Measurements from ENCODE around the gene CAPN11. TPM values are rescaled to one million over a fixed set of nuclear protein-coding genes. Genes with fewer than 3 reads are reported as not detected.

The CAPN11 gene
- total and polyA plus RNA-seq, 12 donors, result 0.09 to 0.72 (median 0.32) TPM; not detected in 4

GRCh38 chr6:44228031-44228430 lies 69.4 kb downstream of the CAPN11 start:
- H3K4me1 ChIP-seq, result peaks cover 31 to 96% (median 83%) of the 10 kb centered on the region in 9 donors
- H3K4me3 ChIP-seq, result peak overlapping the region in 8 of 10 donors; percentile 23 to 51 (median 49)
- intact Hi-C loops (cut with DNase I), result loop anchor here in 1 of 10 donors (10.0 kb wide), 1 partner anchor 453 kb away; the partner anchor contains the start of gene VEGFA
- H3K36me3 ChIP-seq, result peaks cover 0 to 44% (median 20%) of the 10 kb centered on the region in 9 donors
- 51 to 74% methylated on average over 6 of the region's 6 CpGs for WGBS, 2 donors
- DNase-seq (no peak), ATAC-seq (no peak)
- no peaks in the 10 kb centered on the region for H3K9me3 ChIP-seq
- H3K27ac ChIP-seq, result peak overlapping the region; percentile 88 to 98 (median 94)
- H3K27me3 ChIP-seq, result no peaks in the 10 kb centered on the region
- no peak for TF ChIP-seq CTCF (IDR thresholded peaks at IDR 0.05)

- intact Hi-C loops (cut with DNase I), result loop anchor here in 1 of 10 donors (10.0 kb wide), 1 partner anchor 454 kb away; the partner anchor contains the start of gene VEGFA
- peak in 3 of 8 donors; percentile 4 to 5 (median 4) for ATAC-seq
- no peak for TF ChIP-seq CTCF (IDR thresholded peaks at IDR 0.05)
- Histone ChIP-seq H3K4me1 (peaks cover 35 to 98% (median 86%) of the 10 kb centered on the region in 9 donors), H3K9me3 (no peaks in the 10 kb centered on the region), H3K27me3 (no peaks in the 10 kb centered on the region), H3K27ac (peak overlapping the region; percentile 88 to 98 (median 94)), H3K4me3 (peak overlapping the region in 8 of 10 donors; percentile 13 to 51 (median 49)), H3K36me3 (peaks cover 0 to 48% (median 24%) of the 10 kb centered on the region in 9 donors)
- no peak for DNase-seq
- WGBS, 2 donors, result 51 to 71% methylated on average over 7 of the region's 7 CpGs
Measured at GRCh38 chr6:44228433-44228832, 69.8 kb downstream of the CAPN11 start.

GRCh38 chr6:44228836-44229235 lies 70.2 kb downstream of the CAPN11 start:
- Histone ChIP-seq H3K4me3 (peak overlapping the region in 5 of 10 donors; percentile 13 to 51 (median 23)), H3K36me3 (peaks cover 0 to 49% (median 24%) of the 10 kb centered on the region in 9 donors), H3K9me3 (no peaks in the 10 kb centered on the region), H3K27me3 (no peaks in the 10 kb centered on the region), H3K27ac (peak overlapping the region; percentile 88 to 98 (median 94)), H3K4me1 (peaks cover 39 to 99% (median 87%) of the 10 kb centered on the region in 9 donors)
- 33 to 45% methylated on average over 5 of the region's 5 CpGs for whole genome bisulfite sequencing, 2 donors
- TF ChIP-seq CTCF (IDR thresholded peaks at IDR 0.05), result no peak
- DNase-seq, result no peak
- peak in 1 of 8 donors; percentile 0 for ATAC-seq
- intact Hi-C loops (cut with DNase I), result loop anchor here in 1 of 10 donors (10.0 kb wide), 1 partner anchor 454 kb away; the partner anchor contains the start of gene VEGFA

- intact Hi-C loops (cut with DNase I), result loop anchor here in 5 of 10 donors (5.0 to 10.0 kb wide), 4 partner anchors 57 to 455 kb away; partner anchors contain the start of gene VEGFA (in 1 of the 5)
- Histone ChIP-seq H3K4me1 (peaks cover 38 to 99% (median 84%) of the 10 kb centered on the region in 9 donors), H3K36me3 (peaks cover 0 to 49% (median 24%) of the 10 kb centered on the region in 9 donors), H3K9me3 (no peaks in the 10 kb centered on the region), H3K27ac (peak overlapping the region; percentile 88 to 98 (median 94)), H3K4me3 (peak overlapping the region in 1 of 10 donors; percentile 19), H3K27me3 (no peaks in the 10 kb centered on the region)
- WGBS, 2 donors, result 47 to 51% methylated on average over 11 of the region's 11 CpGs
- TF ChIP-seq CTCF (IDR thresholded peaks at IDR 0.05), result no peak
- peak; percentile 23 to 68 (median 49) for ATAC-seq
- DNase-seq, result peak; percentile 58 to 59
Measured at GRCh38 chr6:44229376-44230033, 70.9 kb downstream of the CAPN11 start.

All from heart right ventricle (tissue), 16 donors.